Sigmoid colon (tissue), 7 donors: Measurements from ENCODE around the gene MIF. TPM values are rescaled to one million over a fixed set of nuclear protein-coding genes. Genes with fewer than 3 reads are reported as not detected.
"Not testable (repeated sequence)": the region's sequence is repeated elsewhere in the genome, so short reads cannot be mapped to it uniquely, and the experiment has no call there.

Experiments used
- DNase-seq: peaks from one replicate; pipeline ENCODE4 v3.0.0-alpha.2; 2019
- H3K27ac ChIP-seq, 4 donors: fragments of 200-600 bp; sonication (generic); one replicate each; pipeline ENCODE4 v1.5.1; 2016 to 2019; ENCODE audit warnings: mild to moderate bottlenecking in 1 of 4
- H3K27me3 ChIP-seq, 3 donors: fragments of 200-600 bp; sonication (generic); one replicate each; pipeline ENCODE4 v1.5.1; 2019; ENCODE audit warnings: mild to moderate bottlenecking in 1 of 3
- H3K36me3 ChIP-seq, 4 donors: fragments of 200-600 bp; sonication (generic); one replicate each; pipeline ENCODE4 v1.5.1; 2016 to 2019
- H3K4me1 ChIP-seq, 4 donors: fragments of 200-600 bp; sonication (generic); one replicate each; pipeline ENCODE4 v1.5.1; 2017 to 2019
- H3K4me3 ChIP-seq, 4 donors: fragments of 200-600 bp; sonication (generic); one replicate each; pipeline ENCODE4 v1.5.1; 2017 to 2019; ENCODE audit warnings: mild to moderate bottlenecking in 2 of 4, moderate library complexity in 1 of 4
- H3K9me3 ChIP-seq, 4 donors: fragments of 200-600 bp in 3 of 4; sonication (generic) in 3 of 4; one replicate each; pipeline versions ENCODE4 v1.5.1 to v1.6.1; 2013 to 2019
- CTCF ChIP-seq, 4 experiments: fragments of 450-650 bp in 3 of 4; fragments of 200-600 bp in 1 of 4; IDR thresholded peaks; one replicate each; pipeline ENCODE4 v1.5.1; 2016 to 2019; ENCODE audit warnings: antibody characterized with exemption in 4 of 4, mild to moderate bottlenecking in 3 of 4, moderate library complexity in 2 of 4
- EP300 ChIP-seq, 4 donors: sonication (generic); formaldehyde crosslinking; IDR thresholded peaks; one replicate each; pipeline ENCODE4 v1.6.1; 2017; ENCODE audit warnings: antibody characterized with exemption in 4 of 4
- POLR2A ChIP-seq, 2 donors: fragments of 450-650 bp; IDR thresholded peaks; one replicate each; pipeline ENCODE4 v1.6.1; 2016; ENCODE audit warnings: antibody characterized with exemption in 2 of 2, mild to moderate bottlenecking in 2 of 2, moderate library complexity in 2 of 2
- POLR2AphosphoS5 ChIP-seq, 4 donors: sonication (generic); formaldehyde crosslinking; IDR thresholded peaks; one replicate each; pipeline ENCODE4 v1.6.1; 2017; ENCODE audit warnings: antibody characterized with exemption in 4 of 4
- WGBS, 2 donors: extraction: QIAGEN DNeasy Blood & Tissue Kit; methylation state at CpG; one replicate each; pipeline ENCODE4 v1.1.7; 2013; 5-methylcytosine and 5-hydroxymethylcytosine counted together
- intact Hi-C: fragments of 100-400 bp; cut with DNase I; formaldehyde crosslinking; loops from one replicate; pipeline ENCODE4 v1.15.1; 2023
- polyA plus RNA-seq, 3 donors: library from polyadenylated mRNA; stranded (reverse); fragments of 200-250 nt; gene quantifications; one replicate each; pipeline ENCODE4 v1.2.3, GENCODE V29; 2013
- total RNA-seq, 4 donors: library from RNA; depleted of rRNA; stranded (reverse); fragments of >200 nt; gene quantifications; one replicate each; pipeline ENCODE4 v1.1.0, GENCODE V29; 2016
- donor health status: healthy with polysubstance abuse.
- donor health status: Bipolar disorder and iron deficiency.
- donor health status: healthy.

MIF gene
- total and polyA plus RNA-seq, 7 donors: 159 to 684 (median 296) TPM

DNA sequence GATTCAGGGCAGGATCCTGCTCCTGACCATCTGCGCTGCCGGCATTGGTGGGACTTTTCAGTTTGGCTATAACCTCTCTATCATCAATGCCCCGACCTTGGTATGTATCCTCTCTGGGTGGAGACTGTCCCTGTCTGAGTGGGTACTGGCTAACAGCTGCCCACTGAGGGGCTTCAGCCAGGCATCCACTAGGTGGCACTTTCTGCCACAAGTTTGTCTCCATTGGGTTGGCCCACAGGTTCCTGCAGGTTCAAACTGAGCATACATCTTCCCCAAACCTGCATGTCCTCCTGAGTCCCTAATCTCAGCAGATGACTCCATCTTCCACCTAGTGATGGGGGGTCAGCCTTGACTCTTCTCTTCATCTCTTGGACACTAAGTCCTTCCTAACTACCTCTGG is 32.1 kb upstream of the MIF start:
- TF ChIP-seq POLR2AphosphoS5 (IDR thresholded peaks at IDR 0.05) (no peak), CTCF (IDR thresholded peaks at IDR 0.05) (no peak), POLR2A (IDR thresholded peaks at IDR 0.05) (no peak), EP300 (IDR thresholded peaks at IDR 0.05) (no peak)
- intact Hi-C loops: no loop called here
- Histone ChIP-seq H3K4me3 (no peak overlapping the region), H3K36me3 (peaks cover 0 to 19% (median 0%) of the 10 kb centered on the region in 4 donors), H3K27ac (no peak overlapping the region), H3K27me3 (no peaks in the 10 kb centered on the region), H3K9me3 (no peaks in the 10 kb centered on the region), H3K4me1 (peaks cover 0 to 12% (median 11%) of the 10 kb centered on the region in 4 donors)
- 75 to 82% methylated on average over 3 of the region's 3 CpGs for WGBS, 2 donors
- DNase-seq: no peak

GRCh38 chr22:23864499-23865154 is 29.6 kb upstream of the MIF start:
- H3K27me3 ChIP-seq, H3K4me3 ChIP-seq, DNase-seq, H3K27ac ChIP-seq, H3K4me1 ChIP-seq, intact Hi-C loops, H3K9me3 ChIP-seq: not testable (repeated sequence)
- H3K36me3 ChIP-seq: peaks cover 0 to 45% (median 8%) of the 10 kb centered on the region in 4 donors
- WGBS, 2 donors: 69 to 83% methylated on average over 11 of the region's 11 CpGs

GRCh38 chr22:23868580-23868979 is 25.6 kb upstream of the MIF start:
- TF ChIP-seq POLR2AphosphoS5 (IDR thresholded peaks at IDR 0.05) (no peak), POLR2A (IDR thresholded peaks at IDR 0.05) (no peak), EP300 (IDR thresholded peaks at IDR 0.05) (no peak), CTCF (IDR thresholded peaks at IDR 0.05) (no peak)
- no peak overlapping the region for H3K4me3 ChIP-seq
- H3K9me3 ChIP-seq: no peaks in the 10 kb centered on the region
- intact Hi-C loops: no loop called here
- peaks cover 0 to 52% (median 8%) of the 10 kb centered on the region in 4 donors for H3K36me3 ChIP-seq
- no peak for DNase-seq
- WGBS, 2 donors: 93 to 96% methylated on average over 4 of the region's 4 CpGs
- no peaks in the 10 kb centered on the region for H3K4me1 ChIP-seq
- no peak overlapping the region for H3K27ac ChIP-seq
- H3K27me3 ChIP-seq: no peaks in the 10 kb centered on the region

- WGBS, 2 donors: 91 to 94% methylated on average over 4 of the region's 4 CpGs
- Histone ChIP-seq H3K9me3 (no peaks in the 10 kb centered on the region), H3K27ac (no peak overlapping the region), H3K4me1 (no peaks in the 10 kb centered on the region), H3K27me3 (no peaks in the 10 kb centered on the region), H3K4me3 (no peak overlapping the region), H3K36me3 (peaks cover 0 to 48% (median 21%) of the 10 kb centered on the region in 4 donors)
- TF ChIP-seq EP300 (IDR thresholded peaks at IDR 0.05): no peak
- intact Hi-C loops: no loop called here
- no peak for DNase-seq
Measured at GRCh38 chr22:23874871-23875270, 19.3 kb upstream of the MIF start.

DNA sequence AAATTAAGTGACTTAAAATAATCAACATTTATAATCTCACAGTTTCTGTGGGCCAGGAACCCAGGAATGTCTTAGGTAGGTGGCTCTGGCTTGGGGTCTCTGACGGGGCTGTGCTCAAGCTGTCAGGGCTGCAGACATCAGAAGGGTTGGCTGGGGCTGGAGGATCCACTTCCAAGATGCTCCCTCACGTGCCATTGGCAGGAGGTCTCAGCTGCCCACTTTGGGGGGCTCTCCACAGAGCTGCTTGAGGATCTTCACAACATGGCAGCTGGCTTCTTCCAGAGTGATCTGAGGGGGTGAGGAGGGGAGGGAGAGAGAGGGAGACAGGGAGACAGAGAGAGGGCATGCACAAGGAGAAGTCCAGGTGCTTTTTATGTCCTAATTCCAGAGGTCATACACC is 18.4 kb upstream of the MIF start:
- WGBS, 2 donors: 90 to 93% methylated on average over 2 of the region's 2 CpGs
- H3K36me3 ChIP-seq: peaks cover 0 to 46% (median 21%) of the 10 kb centered on the region in 4 donors

More for the DNA sequence above, 18.4 kb upstream of the MIF start:
- TF ChIP-seq CTCF (IDR thresholded peaks at IDR 0.05) (no peak), EP300 (IDR thresholded peaks at IDR 0.05) (no peak), POLR2A (IDR thresholded peaks at IDR 0.05) (no peak), POLR2AphosphoS5 (IDR thresholded peaks at IDR 0.05) (no peak)
- Histone ChIP-seq H3K9me3 (no peaks in the 10 kb centered on the region), H3K4me1 (no peaks in the 10 kb centered on the region), H3K27ac (no peak overlapping the region), H3K27me3 (no peaks in the 10 kb centered on the region), H3K4me3 (no peak overlapping the region)
- DNase-seq: no peak
- intact Hi-C loops: no loop called here
